Suprapubic skin (tissue), 4 donors: ENCODE measurements around the gene KCNA5.

Source experiments
- EP300 ChIP-seq: sonication (generic); formaldehyde crosslinking; IDR thresholded peaks from one replicate; pipeline ENCODE4 v1.6.1; 2017; ENCODE audit warnings: antibody characterized with exemption
- POLR2A ChIP-seq, 2 donors: fragments of 450-650 bp; IDR thresholded peaks; one replicate each; pipeline ENCODE4 v1.6.1; 2017; ENCODE audit warnings: antibody characterized with exemption in 2 of 2, mild to moderate bottlenecking in 2 of 2, moderate library complexity in 2 of 2
- POLR2AphosphoS5 ChIP-seq, 3 donors: sonication (generic); formaldehyde crosslinking; IDR thresholded peaks; one replicate each; pipeline ENCODE4 v1.6.1; 2017; ENCODE audit warnings: antibody characterized with exemption in 3 of 3
- TF ChIP-seq, protein P1 (sequence below), 2 donors: fragments of 200-600 bp in 1 of 2; fragments of 450-650 bp in 1 of 2; sonication (generic) in 1 of 2; IDR thresholded peaks; one replicate each; pipeline ENCODE4 v1.5.1; 2016 to 2019; ENCODE audit warnings: antibody characterized with exemption in 2 of 2, mild to moderate bottlenecking in 1 of 2, moderate library complexity in 1 of 2

DNA sequence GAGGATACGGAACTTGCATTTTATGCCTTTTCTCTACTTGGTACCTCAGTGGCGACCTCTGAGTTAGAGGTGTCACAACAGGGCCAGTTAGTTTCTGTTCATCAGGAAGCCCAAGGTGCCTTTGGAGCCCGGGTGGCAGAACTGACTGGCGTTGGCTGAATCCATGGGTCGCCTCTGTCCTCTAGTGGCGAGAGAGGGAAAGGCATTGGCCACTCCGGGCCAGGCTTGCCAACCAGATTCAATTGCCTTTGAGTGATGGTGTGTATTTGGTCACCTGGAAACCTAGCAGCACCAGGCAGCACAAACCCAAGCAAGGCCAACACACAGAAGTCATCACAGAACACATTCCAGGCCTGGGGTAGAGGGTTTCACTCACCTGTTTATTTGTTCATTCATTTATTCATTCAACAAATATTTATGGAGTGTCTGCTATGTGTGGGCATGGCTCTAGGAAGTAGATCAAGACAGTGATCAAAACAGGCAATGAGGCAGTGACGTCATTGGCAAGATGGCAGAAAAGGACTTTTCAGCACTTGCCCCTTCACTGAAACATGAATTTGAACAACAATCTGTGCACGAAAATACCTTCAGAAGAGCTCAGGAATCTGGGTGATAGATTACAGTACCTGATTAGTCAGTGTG lies 40.5 kb upstream of the KCNA5 start:
- TF ChIP-seq POLR2AphosphoS5 (IDR thresholded peaks at IDR 0.05) (no peak), POLR2A (IDR thresholded peaks at IDR 0.05) (no peak), EP300 (no peak)
- TF ChIP-seq, protein P1, sequence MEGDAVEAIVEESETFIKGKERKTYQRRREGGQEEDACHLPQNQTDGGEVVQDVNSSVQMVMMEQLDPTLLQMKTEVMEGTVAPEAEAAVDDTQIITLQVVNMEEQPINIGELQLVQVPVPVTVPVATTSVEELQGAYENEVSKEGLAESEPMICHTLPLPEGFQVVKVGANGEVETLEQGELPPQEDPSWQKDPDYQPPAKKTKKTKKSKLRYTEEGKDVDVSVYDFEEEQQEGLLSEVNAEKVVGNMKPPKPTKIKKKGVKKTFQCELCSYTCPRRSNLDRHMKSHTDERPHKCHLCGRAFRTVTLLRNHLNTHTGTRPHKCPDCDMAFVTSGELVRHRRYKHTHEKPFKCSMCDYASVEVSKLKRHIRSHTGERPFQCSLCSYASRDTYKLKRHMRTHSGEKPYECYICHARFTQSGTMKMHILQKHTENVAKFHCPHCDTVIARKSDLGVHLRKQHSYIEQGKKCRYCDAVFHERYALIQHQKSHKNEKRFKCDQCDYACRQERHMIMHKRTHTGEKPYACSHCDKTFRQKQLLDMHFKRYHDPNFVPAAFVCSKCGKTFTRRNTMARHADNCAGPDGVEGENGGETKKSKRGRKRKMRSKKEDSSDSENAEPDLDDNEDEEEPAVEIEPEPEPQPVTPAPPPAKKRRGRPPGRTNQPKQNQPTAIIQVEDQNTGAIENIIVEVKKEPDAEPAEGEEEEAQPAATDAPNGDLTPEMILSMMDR (IDR thresholded peaks at IDR 0.05), result peak; percentile 73 to 92
